IMR-90 (cell line): ENCODE results near the gene GMNN.

ENCODE experiments used
- BHLHE40 ChIP-seq: fragments of 150-350 bp; IDR thresholded peaks from 2 replicates; pipeline ENCODE4 v1.6.1; 2016; ENCODE audit warnings: mild to moderate bottlenecking, low read depth, low read length
- CEBPB ChIP-seq: IDR thresholded peaks from 2 replicates; pipeline ENCODE4 v1.6.1; 2012; ENCODE audit warnings: low read depth, low read length, improper control_type of control experiment
- FOS ChIP-seq: fragments of 150-350 bp; IDR thresholded peaks from 2 replicates; pipeline ENCODE4 v1.6.1; 2016; ENCODE audit warnings: low read depth, low read length
- MAFK ChIP-seq: IDR thresholded peaks from 2 replicates; pipeline ENCODE4 v1.6.1; 2012; ENCODE audit warnings: low read depth, low read length, improper control_type of control experiment
- MAZ ChIP-seq: IDR thresholded peaks from 2 replicates; pipeline ENCODE4 v1.6.1; 2012; ENCODE audit warnings: low read depth, mild to moderate bottlenecking, low read length, improper control_type of control experiment, moderate library complexity, borderline replicate concordance
- POLR2A ChIP-seq: IDR thresholded peaks from 2 replicates; pipeline ENCODE4 v1.6.1; 2012; ENCODE audit warnings: mild to moderate bottlenecking, low read depth, low read length
- RAD21 ChIP-seq: IDR thresholded peaks from 2 replicates; pipeline ENCODE4 v1.6.1; 2012; ENCODE audit warnings: low read length, improper control_type of control experiment
- RFX5 ChIP-seq: IDR thresholded peaks from 2 replicates; pipeline ENCODE4 v1.8.0; 2012; ENCODE audit warnings: low read depth, mild to moderate bottlenecking, low read length, moderate library complexity
- SMC3 ChIP-seq: fragments of 150-350 bp; IDR thresholded peaks from 2 replicates; pipeline ENCODE4 v1.6.1; 2016; ENCODE audit warnings: low read depth, mild to moderate bottlenecking, antibody characterized with exemption, low read length, moderate library complexity
- TF ChIP-seq, protein P1 (sequence below): conservative IDR thresholded peaks from 2 replicates; pipeline ENCODE4 v1.5.1; 2012; ENCODE audit warnings: mild to moderate bottlenecking, low read depth, low read length, improper control_type of control experiment

DNA sequence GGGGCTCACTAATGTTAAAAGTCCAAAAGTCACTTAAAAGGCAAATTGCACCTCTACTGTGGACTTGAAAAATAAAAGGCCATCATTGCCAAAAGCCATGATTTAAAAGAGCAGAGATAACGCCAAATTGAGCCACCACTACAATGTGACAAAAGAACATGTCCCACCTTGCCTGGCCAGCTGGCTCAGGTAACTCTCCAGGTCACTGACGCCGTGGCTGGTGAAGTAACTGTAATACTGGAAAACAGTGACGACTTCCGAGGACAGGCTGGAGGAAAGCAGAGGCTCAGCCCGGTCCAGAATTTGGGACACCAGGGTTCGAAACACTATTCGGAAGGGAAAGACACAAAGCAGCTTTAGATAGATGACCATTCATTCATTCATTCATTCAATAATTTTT lies 53.2 kb downstream of the GMNN start:
- TF ChIP-seq, protein P1, sequence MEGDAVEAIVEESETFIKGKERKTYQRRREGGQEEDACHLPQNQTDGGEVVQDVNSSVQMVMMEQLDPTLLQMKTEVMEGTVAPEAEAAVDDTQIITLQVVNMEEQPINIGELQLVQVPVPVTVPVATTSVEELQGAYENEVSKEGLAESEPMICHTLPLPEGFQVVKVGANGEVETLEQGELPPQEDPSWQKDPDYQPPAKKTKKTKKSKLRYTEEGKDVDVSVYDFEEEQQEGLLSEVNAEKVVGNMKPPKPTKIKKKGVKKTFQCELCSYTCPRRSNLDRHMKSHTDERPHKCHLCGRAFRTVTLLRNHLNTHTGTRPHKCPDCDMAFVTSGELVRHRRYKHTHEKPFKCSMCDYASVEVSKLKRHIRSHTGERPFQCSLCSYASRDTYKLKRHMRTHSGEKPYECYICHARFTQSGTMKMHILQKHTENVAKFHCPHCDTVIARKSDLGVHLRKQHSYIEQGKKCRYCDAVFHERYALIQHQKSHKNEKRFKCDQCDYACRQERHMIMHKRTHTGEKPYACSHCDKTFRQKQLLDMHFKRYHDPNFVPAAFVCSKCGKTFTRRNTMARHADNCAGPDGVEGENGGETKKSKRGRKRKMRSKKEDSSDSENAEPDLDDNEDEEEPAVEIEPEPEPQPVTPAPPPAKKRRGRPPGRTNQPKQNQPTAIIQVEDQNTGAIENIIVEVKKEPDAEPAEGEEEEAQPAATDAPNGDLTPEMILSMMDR = no peak
- no peak for TF ChIP-seq POLR2A
- no peak for TF ChIP-seq RFX5
- no peak for TF ChIP-seq CEBPB
- TF ChIP-seq RAD21 = no peak
- TF ChIP-seq SMC3 = no peak
- TF ChIP-seq MAFK = no peak
- TF ChIP-seq FOS = no peak
- TF ChIP-seq MAZ = no peak
- TF ChIP-seq BHLHE40 = no peak
